Spleen (tissue), 11 donors: ENCODE data around the gene MYO3B. TPM values are rescaled to one million over a fixed set of nuclear protein-coding genes. Genes with fewer than 3 reads are reported as not detected.

Experiments
- DNase-seq: peaks from one replicate; pipeline ENCODE4 v3.0.0-alpha.2; 2020
- H3K27ac ChIP-seq, 8 donors: fragments of 200-600 bp; sonication (generic) in 7 of 8; 1 replicate in 4 of 8; 2 replicates in 4 of 8; pipeline versions ENCODE4 v1.5.0 to v1.8.0; 2016 to 2021; ENCODE audit warnings: inconsistent platforms in 4 of 8, mild to moderate bottlenecking in 4 of 8, moderate library complexity in 1 of 8
- H3K27me3 ChIP-seq, 7 donors: fragments of 200-600 bp; sonication (generic) in 6 of 7; replicated peaks in 1 of 7; 1 replicate in 4 of 7; 2 replicates in 3 of 7; pipeline versions ENCODE4 v1.5.0 to v1.8.0; 2016 to 2021; ENCODE audit warnings: inconsistent platforms in 3 of 7, mild to moderate bottlenecking in 1 of 7
- H3K36me3 ChIP-seq, 6 donors: fragments of 200-600 bp; sonication (generic) in 5 of 6; 1 replicate in 4 of 6; 2 replicates in 2 of 6; pipeline versions ENCODE4 v1.5.0 to v1.8.0; 2016 to 2021; ENCODE audit warnings: inconsistent platforms in 2 of 6
- H3K4me1 ChIP-seq, 6 donors: fragments of 200-600 bp; sonication (generic) in 5 of 6; 1 replicate in 3 of 6; 2 replicates in 3 of 6; pipeline versions ENCODE4 v1.5.0 to v1.8.0; 2016 to 2021; ENCODE audit warnings: inconsistent platforms in 3 of 6
- H3K4me3 ChIP-seq, 8 donors: fragments of 200-600 bp; sonication (generic) in 7 of 8; 1 replicate in 4 of 8; 2 replicates in 4 of 8; pipeline versions ENCODE4 v1.5.0 to v1.8.0; 2016 to 2021; ENCODE audit warnings: inconsistent platforms in 4 of 8, mild to moderate bottlenecking in 4 of 8, moderate library complexity in 2 of 8
- H3K9me3 ChIP-seq, 8 donors: fragments of 200-600 bp; sonication (generic) in 7 of 8; 1 replicate in 4 of 8; 2 replicates in 4 of 8; pipeline versions ENCODE4 v1.5.0 to v1.8.0; 2016 to 2021; ENCODE audit warnings: inconsistent platforms in 4 of 8
- CTCF ChIP-seq, 11 experiments: fragments of 200-600 bp in 7 of 11; fragments of 450-650 bp in 4 of 11; sonication (generic) in 4 of 11; IDR thresholded peaks in 8 of 11; conservative IDR thresholded peaks in 3 of 11; 1 replicate in 7 of 11; 2 replicates in 4 of 11; pipeline versions ENCODE4 v1.4.0 to v1.8.0; 2016 to 2021; ENCODE audit warnings: antibody characterized with exemption in 11 of 11, inconsistent platforms in 4 of 11, mild to moderate bottlenecking in 1 of 11
- POLR2A ChIP-seq, 3 donors: fragments of 450-650 bp; IDR thresholded peaks; one replicate each; pipeline ENCODE4 v1.5.1; 2017; ENCODE audit warnings: antibody characterized with exemption in 3 of 3, mild to moderate bottlenecking in 1 of 3
- POLR2AphosphoS5 ChIP-seq, 3 donors: sonication (generic); formaldehyde crosslinking; IDR thresholded peaks; one replicate each; pipeline ENCODE4 v1.5.1; 2017; ENCODE audit warnings: antibody characterized with exemption in 3 of 3
- WGBS, 5 donors: extraction: QIAGEN DNeasy Blood & Tissue Kit in 3 of 5; methylation state at CpG; one replicate each; pipeline versions ENCODE4 v1.1.5 to v1.1.7; 2013 to 2018; 5-methylcytosine and 5-hydroxymethylcytosine counted together
- intact Hi-C: fragments of 100-400 bp; cut with DNase I; formaldehyde crosslinking; loops from one replicate; pipeline ENCODE4 v1.15.0; 2023; ENCODE audit warnings: low total_unique reads
- polyA plus RNA-seq, 3 donors: library from polyadenylated mRNA; stranded (reverse); fragments of 200-250 nt; gene quantifications; one replicate each; pipeline ENCODE4 v1.2.1, GENCODE V29; 2013
- total RNA-seq, 7 donors: library from RNA; depleted of rRNA in 3 of 7; stranded (reverse); fragments of >200 nt in 3 of 7; fragmentation: NEBNext Ultra II Directional in 4 of 7; extraction: Animal tissue kit (Norgen Biotek cat#: 25700) in 4 of 7; gene quantifications; one replicate each; pipeline versions ENCODE4 v1.1.0 to v1.2.1, GENCODE V29; 2016 to 2021
- donor health status: healthy with polysubstance abuse.
- donor health status: DM: no; HTN: no; CAD: no; lungs with moderate emphysema.
- donor health status: DM: no; HTN: no; CAD: no.
- donor health status: Bipolar disorder and iron deficiency.
- donor health status: healthy.
- donor health status: DM: no; HTN: no; CAD: no.
- donor health status: DM: yes; HTN: yes; CAD: no.

Gene MYO3B
- total and polyA plus RNA-seq, 10 donors = 0.03 to 2.0 (median 0.58) TPM; not detected in 4

GRCh38 chr2:170300993-170301392 is 123.0 kb downstream of the MYO3B start:
- intact Hi-C loops = no loop called here
- WGBS, 5 donors = 86 to 97% (median 89%) methylated on average over 1 of the region's 1 CpG
- H3K27me3 ChIP-seq = no peaks in the 10 kb centered on the region
- no peak for TF ChIP-seq POLR2A (IDR thresholded peaks at IDR 0.05)
- TF ChIP-seq POLR2AphosphoS5 (IDR thresholded peaks at IDR 0.05) = no peak
- no peak for TF ChIP-seq CTCF (IDR thresholded peaks at IDR 0.05 in 8 of 11, conservative IDR thresholded peaks at IDR 0.05 in 3 of 11)
- no peak overlapping the region for H3K4me3 ChIP-seq
- H3K9me3 ChIP-seq = peaks cover 0 to 5% (median 0%) of the 10 kb centered on the region in 8 donors
- no peaks in the 10 kb centered on the region for H3K36me3 ChIP-seq
- DNase-seq = no peak
- no peaks in the 10 kb centered on the region for H3K4me1 ChIP-seq
- no peak overlapping the region for H3K27ac ChIP-seq

- Histone ChIP-seq H3K27ac (no peak overlapping the region), H3K36me3 (no peaks in the 10 kb centered on the region), H3K4me1 (no peaks in the 10 kb centered on the region), H3K4me3 (no peak overlapping the region), H3K27me3 (no peaks in the 10 kb centered on the region), H3K9me3 (no peaks in the 10 kb centered on the region)
- intact Hi-C loops = no loop called here
- 72 to 90% (median 77%) methylated on average over 5 of the region's 5 CpGs for WGBS, 5 donors
- no peak for DNase-seq
- TF ChIP-seq POLR2A (IDR thresholded peaks at IDR 0.05) (no peak), CTCF (IDR thresholded peaks at IDR 0.05 in 8 of 11, conservative IDR thresholded peaks at IDR 0.05 in 3 of 11) (no peak), POLR2AphosphoS5 (IDR thresholded peaks at IDR 0.05) (no peak)
Measured at GRCh38 chr2:170301626-170302025, 123.7 kb downstream of the MYO3B start.

GRCh38 chr2:170305711-170306110 is 127.8 kb downstream of the MYO3B start:
- intact Hi-C loops = no loop called here
- H3K27ac ChIP-seq = no peak overlapping the region
- WGBS, 5 donors = 91 to 97% (median 95%) methylated on average over 2 of the region's 2 CpGs
- no peak for DNase-seq
- H3K9me3 ChIP-seq = no peaks in the 10 kb centered on the region
- TF ChIP-seq CTCF (IDR thresholded peaks at IDR 0.05 in 8 of 11, conservative IDR thresholded peaks at IDR 0.05 in 3 of 11) (no peak), POLR2A (IDR thresholded peaks at IDR 0.05) (no peak), POLR2AphosphoS5 (IDR thresholded peaks at IDR 0.05) (no peak)
- no peaks in the 10 kb centered on the region for H3K4me1 ChIP-seq
- H3K36me3 ChIP-seq = no peaks in the 10 kb centered on the region
- H3K4me3 ChIP-seq = no peak overlapping the region
- H3K27me3 ChIP-seq = no peaks in the 10 kb centered on the region

- Histone ChIP-seq H3K27ac (no peak overlapping the region), H3K36me3 (no peaks in the 10 kb centered on the region), H3K4me3 (no peak overlapping the region), H3K27me3 (no peaks in the 10 kb centered on the region), H3K4me1 (no peaks in the 10 kb centered on the region), H3K9me3 (no peaks in the 10 kb centered on the region)
- TF ChIP-seq POLR2A (IDR thresholded peaks at IDR 0.05) = no peak
- no peak for TF ChIP-seq POLR2AphosphoS5 (IDR thresholded peaks at IDR 0.05)
- no peak for TF ChIP-seq CTCF (IDR thresholded peaks at IDR 0.05 in 8 of 11, conservative IDR thresholded peaks at IDR 0.05 in 3 of 11)
- intact Hi-C loops = no loop called here
- 88 to 96% (median 94%) methylated on average over 5 of the region's 5 CpGs for WGBS, 5 donors
- no peak for DNase-seq
Measured at GRCh38 chr2:170306293-170306873, 128.4 kb downstream of the MYO3B start.
